NCI-H446 (cell line): ENCODE data around the gene SSR1.
A peak's percentile ranks its signal among the peaks of the same experiment; 100 is the strongest.

Experiments used
- DNase-seq, 2 experiments: peaks; one replicate each; lab custom pipeline; 2025; lab: John Stamatoyannopoulos, UW

SSR1 gene

DNA sequence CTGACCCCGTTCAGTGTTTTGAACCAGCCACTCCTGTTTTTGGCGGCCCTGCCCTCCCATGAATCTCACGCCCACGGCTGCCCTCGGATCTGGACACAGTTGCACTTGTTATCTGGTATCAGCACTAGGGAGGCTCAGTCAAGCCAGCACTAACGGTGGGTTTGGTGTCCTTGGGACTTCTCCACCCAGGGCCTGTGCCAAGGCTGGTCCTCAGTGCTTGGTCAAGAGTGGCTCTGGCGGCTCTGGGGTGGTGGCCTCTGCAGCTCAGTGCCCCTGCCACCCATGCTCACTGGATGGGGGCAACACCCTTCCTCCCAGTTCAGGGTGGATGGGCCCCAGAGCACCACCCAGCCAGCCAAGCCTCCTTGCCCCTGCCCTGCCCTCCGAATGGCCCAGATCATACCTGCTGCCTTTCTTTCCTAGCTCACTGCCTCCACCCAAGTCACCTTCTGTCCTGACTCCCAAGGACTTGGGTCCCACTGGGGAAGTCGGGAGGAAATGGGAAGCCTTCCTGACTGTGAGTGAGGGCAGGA lies 54.7 kb downstream of the SSR1 start:
- no peak for DNase-seq

DNA sequence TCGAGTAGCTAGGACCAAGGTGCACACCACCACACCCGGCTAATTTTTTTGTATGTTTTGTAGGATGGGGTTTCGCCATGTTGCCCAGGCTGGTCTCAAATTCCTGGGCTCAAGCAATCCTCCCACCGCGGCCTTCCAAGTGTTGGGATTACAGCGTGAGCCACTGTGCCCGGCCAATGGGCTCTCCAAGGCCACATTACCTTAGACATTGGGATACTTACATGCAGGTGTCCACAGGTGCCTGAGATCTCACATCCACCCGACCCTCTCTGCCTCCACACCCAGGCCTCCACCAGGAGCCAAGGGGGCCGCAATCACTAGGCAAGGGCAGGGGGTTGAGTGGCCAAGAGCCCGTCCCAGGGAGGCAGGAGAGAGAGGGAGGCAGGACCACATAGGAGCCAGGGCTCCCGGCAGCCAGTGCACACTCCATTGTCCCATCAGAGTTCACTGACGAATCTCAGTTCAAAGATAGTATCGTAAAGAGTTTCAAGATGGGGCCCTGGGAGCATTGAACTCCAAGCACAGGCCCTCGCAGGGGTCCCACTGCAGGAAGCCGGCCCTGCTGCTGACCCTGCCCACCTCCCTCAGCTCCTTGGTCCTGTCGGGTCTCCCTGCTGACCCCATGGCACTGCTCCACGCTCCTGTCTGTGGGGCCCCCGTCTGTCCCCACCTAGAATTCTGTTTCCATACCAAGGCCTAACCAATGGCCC lies 55.3 kb downstream of the SSR1 start:
- DNase-seq, result no peak

DNA sequence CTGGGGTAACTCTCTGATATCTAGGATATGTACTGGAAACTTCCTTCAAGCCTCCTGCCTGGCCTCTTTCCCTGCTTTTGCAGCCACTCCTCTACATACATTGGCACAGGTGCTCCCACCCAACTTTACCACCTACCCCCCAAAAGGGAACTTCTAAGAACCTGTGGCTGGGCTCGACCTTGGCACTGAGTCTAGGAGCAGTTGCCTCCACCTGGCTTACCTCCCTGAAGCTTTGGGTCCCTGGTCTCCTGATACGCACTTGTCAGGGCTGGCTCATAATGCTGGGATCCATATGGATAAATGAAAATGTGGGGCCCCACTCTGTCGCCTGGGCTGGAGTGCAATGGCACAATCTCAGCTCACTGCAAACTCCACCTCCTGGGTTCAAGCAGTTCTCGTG lies 56.2 kb downstream of the SSR1 start:
- DNase-seq, result no peak

DNA sequence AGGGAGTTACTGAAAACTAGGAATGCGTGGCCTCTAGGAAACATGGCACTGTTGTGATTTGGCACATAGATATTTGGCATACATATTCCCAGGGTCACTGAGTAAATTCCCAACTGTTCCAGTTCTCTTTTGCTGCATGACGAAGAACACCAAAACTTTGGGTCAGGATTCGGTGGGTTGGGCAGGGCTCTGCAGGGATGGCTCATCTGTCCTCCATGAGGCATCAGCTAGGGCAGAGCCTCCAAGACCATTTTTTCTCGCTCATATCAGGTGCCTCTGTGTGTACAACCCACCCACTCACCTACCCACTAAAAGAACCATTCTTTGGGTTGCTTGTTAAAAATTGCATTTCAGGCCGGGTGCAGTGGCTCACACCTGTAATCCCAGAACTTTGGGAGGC lies 57.1 kb downstream of the SSR1 start:
- DNase-seq, result no peak

DNA sequence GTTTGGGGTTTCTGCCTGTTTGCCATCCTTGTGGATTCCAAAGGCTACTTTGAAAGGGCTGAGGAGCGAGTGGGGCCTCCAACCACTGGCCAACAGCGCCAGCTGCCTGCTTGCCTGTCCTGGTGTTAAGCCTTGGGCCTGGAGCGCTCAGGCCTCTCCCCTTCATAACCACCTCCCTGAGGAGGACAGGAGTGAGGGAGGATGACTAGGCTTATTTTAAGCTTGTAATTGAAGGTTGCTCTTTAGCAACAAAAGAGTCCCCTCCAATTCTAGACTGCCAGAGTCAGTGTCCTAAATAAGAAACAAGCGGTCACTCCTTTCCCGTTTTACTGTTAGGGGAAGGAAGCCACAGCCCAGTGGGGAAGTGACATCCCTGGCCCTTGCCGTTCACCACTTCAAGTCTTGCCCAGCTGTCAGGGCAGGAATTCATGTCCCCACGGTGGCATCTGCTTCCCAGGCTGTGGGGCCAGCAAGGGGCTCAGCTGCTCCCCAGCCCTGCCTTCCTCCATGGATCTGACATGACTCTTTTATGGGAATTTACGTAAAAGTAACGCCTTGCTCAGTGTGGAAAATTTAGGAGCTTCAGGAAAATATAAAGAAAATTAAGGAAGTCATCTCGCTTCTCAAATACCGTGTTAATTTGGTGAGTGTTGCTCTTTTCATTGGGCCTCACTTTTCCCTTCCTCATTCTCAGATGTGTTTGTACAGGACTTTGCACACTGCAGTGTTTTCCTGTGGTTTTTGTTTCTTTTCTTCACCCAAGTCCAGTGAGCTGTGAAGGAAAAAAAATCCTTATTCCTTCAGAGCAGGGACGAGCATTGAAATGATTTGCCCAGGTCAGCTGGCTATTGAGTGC lies 57.8 kb downstream of the SSR1 start:
- no peak for DNase-seq

DNA sequence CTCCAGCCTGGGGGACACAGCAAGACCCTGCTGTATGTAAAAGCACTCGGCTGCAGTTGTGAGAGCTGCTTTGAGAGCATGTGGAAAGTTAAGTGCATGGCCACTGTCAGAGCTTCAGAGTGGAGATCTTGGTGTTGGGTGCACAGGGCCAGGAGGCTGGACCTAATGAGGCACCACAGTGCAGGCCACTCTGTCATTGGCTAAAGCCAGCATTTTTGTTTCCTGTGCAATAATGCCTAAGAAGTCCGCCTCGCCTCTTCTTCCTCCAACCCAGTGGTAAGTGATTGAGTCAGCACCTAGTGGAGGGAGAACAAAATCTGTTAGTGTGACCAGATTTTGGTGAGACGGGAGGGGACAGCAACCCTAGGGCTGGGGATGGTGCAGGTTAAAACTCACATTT lies 60.6 kb downstream of the SSR1 start:
- no peak for DNase-seq

DNA sequence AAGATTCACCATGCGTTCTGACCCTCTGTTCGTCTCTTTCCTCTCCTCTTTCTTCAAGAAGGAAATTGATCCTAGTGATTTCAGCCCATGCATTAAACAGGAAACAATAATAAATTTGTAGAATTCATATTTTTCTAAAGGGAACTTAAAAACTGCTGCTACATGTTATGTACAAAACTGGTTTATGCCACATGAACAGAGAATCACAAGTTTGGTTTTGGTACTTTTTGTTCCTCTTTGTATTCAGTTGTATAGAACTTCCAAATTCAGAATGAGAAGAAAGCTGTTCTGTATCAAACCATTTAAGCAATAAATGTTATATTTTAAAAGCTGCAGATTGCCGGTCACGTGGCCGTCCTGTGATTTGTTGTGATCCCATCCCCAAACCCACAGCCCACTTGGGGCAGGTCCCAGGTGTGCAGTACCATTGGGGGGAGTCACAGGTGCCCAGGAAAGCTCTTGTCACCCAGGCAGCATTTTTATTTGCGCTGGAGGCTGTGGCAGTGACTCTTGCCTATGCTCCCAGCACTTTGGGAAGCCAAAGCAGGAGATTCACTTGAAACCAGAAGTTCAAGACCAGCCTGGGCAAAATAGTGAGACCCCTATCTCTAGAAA lies 61.2 kb downstream of the SSR1 start:
- DNase-seq, result no peak

DNA sequence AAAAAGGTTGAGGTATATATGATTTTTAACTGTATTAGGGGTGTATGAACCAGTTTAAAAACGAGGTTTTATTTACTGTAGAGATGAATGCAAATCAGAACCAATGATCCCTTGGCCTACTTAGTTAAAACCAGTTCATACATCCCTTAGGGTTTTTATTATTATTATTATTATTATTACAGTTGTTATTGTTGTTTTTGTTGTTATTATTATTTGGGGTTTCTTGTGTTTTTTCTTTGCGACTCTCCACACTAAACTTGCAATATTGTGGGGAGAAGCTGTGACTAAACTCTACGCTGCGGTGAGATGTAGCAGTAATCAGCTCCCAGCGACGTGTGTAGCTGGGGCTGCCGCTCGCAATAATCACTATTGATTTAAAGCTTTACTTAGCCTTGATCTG lies 62.2 kb downstream of the SSR1 start:
- no peak for DNase-seq

DNA sequence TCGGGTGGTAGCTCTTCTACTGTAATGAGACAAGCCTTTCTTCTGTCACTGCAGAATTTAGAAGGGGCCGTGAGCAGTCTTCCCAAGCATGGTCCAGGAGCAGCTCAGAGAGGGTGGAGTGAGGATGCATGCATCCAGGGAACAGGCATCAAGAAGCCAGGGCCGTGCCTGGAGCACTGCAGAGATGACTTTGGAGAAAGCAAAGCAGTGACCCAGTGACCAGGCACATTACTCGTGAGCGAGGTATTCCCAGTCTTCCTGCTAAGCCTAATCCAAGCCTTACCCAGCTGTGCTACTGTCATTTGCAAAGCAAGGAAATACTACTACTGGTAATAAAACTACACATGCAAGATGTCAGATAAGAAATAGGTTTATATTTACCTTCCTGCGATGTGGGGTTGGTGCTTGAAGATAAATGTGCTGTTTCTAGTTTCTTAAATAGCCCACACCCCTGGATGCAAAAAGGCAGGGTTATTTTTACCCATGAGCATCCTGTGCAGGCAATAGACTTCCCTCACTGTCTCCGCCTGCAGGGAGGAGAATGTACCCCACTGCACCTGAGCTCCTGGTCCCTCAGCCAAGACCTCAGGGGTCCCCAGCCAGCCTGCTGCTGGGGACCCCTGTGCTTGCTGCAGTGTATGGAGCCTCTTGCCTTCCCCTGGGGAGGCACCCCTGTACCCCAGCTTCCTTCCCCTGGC lies 62.9 kb downstream of the SSR1 start:
- DNase-seq, result no peak

DNA sequence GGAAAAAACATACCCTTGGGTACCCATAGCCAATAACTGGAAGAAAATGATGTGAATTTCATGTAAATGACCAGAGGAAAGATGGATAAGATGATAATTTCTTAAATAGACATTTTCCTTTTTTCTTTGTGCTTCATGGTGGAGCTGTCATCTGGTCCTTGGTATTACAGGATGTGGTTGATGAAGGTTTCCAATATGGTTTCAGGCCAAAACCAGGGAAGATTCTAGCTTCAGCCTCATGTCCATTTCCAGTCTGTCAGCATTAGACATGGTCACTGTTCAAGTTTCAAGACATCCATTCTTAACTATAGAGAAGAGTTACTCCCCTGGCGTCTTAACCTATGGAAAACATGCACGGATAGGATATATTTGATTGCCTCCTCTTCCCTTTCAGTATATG lies 63.6 kb downstream of the SSR1 start:
- no peak for DNase-seq

DNA sequence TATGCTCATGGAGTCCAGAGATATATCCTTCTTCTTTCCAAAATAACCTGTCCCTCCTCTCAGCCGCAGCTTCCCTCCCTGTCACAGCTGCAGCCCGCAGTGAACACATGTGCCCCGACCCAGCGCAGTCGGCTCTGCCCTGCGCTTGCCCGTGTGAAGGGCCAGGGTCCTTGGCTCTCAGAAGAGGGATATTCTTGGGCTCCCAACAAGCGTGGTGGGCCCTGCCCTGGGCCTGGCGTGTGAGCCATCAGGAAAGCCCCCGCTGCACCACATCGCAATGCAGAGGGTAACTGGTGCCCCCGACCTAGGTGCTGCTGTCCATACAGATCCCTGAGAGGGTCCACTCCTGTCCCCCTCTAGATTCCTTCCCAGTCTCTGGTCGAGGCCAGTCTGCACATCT lies 65.2 kb downstream of the SSR1 start:
- no peak for DNase-seq

DNA sequence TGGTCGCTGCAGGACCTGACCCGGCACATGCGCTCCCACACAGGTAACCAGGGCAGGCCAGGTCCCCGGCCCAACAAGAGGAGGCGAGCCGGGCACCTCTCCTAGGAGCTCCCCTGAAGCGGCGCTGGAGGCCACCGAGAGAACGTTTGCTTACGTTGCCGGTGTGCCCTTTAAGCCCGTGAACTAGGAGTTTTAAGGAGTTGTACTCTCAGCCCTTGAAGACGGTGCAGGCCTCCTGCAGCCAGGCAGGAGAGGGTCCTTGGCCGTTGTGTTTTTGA lies 65.9 kb downstream of the SSR1 start:
- DNase-seq, result no peak

DNA sequence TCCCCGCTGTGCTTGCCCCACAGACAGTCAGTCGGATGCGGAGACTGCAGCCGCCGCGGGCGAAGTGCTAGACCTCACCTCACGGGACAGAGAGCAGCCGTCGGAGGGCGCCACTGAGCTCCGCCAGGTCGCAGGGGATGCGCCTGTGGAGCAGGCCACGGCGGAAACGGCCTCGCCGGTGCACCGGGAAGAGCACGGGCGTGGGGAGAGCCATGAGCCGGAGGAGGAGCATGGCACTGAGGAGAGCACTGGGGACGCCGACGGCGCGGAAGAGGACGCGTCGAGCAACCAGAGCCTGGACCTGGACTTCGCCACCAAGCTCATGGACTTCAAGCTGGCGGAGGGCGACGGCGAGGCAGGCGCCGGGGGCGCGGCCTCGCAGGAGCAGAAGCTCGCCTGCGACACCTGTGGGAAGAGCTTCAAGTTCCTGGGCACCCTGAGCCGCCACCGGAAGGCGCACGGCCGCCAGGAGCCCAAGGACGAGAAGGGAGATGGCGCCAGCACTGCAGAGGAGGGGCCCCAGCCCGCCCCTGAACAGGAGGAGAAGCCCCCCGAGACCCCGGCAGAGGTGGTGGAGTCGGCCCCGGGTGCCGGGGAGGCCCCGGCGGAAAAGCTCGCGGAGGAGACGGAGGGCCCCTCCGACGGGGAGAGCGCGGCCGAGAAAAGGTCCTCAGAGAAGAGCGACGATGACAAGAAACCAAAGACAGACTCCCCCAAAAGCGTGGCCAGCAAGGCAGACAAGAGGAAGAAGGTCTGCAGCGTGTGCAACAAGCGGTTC lies 66.4 kb downstream of the SSR1 start:
- no peak for DNase-seq

DNA sequence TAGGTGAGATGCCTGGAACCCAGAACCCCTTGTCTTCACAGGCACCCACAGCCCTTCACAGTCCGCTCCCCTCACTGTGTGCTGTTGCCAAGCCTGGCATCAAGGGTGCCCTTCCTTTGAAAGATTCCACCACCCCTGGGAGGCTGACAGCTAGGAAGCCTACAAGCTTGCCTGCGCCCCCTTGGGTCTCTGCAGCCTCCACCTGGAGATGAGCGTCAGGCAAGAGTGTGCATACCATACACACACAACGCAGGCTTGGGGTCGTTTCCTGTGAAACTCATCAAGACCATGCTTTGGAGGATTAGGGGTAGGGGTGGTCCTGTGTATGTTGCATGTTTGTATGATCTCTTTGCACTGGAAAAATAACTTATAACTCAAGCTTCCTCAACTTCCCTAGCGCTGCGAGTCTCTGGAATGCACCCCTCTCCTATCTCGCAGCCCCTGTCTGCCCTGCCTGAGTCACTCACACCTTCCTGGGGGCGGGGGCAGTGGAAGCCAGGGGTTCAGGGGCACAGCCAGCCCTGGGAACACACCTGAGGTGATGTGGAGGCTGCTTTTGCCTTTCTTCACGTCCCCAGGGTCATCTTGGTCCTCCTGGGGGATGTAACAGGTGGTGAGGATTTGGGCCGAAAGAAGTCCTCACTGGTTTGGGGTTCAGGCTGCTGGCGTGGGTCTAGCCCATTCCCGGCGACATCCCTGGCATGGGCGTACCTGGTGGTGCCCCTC lies 67.2 kb downstream of the SSR1 start:
- no peak for DNase-seq

DNA sequence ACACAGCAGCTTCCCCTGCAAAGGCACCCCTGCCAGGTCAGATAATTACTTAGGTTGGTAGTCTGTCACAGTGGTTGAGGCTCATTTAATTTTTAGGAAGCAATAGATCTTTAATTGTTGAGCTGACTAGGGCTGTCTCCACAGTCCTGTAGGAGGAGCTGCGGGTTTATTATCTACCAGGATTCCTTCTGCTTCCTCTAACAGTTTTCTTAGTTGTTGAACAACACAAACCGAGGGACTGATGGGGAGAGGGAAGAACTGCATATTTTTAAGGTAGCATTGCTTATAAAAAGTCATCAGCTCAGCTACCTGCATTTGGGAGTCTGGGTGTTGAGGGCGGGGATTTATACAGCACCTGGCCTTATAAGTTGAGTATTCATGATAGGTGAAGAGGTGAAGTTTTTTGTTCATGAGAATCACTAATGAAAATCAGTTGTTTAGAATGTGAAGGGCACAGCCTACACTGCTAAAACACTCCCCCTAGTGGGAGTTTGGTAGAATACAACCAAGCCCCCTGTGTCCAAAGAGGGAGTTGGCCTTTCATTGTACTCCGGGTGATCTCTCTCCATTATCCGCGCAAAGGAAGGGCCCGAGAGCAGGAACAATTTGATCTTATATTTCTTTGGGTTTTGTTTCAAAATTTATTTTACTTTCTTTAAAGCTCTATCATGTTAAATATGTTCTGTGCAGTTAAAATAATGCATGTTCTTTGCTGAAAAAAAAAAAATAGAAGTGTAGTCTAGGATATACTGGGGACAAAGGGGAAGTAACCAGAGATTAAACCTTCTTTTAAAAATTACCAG lies 69.6 kb downstream of the SSR1 start:
- DNase-seq, result peak; percentile 30 to 73

DNA sequence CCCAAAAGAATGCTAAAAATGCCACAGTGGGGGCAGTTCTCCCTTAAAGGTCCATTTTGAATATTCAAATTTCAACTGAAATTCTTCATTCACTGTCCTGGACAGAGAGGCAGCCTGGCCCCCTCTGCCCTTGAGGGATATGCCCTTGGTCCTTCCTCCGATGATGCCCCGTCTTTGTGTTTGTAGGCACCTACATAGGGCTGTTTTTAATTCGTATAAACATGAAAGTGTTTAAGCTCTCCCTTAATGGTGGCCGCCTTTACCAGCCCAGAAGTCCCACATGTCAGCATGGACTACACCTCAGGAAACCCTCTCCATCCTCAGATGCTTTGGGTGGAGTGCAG lies 70.2 kb downstream of the SSR1 start:
- DNase-seq, result no peak

DNA sequence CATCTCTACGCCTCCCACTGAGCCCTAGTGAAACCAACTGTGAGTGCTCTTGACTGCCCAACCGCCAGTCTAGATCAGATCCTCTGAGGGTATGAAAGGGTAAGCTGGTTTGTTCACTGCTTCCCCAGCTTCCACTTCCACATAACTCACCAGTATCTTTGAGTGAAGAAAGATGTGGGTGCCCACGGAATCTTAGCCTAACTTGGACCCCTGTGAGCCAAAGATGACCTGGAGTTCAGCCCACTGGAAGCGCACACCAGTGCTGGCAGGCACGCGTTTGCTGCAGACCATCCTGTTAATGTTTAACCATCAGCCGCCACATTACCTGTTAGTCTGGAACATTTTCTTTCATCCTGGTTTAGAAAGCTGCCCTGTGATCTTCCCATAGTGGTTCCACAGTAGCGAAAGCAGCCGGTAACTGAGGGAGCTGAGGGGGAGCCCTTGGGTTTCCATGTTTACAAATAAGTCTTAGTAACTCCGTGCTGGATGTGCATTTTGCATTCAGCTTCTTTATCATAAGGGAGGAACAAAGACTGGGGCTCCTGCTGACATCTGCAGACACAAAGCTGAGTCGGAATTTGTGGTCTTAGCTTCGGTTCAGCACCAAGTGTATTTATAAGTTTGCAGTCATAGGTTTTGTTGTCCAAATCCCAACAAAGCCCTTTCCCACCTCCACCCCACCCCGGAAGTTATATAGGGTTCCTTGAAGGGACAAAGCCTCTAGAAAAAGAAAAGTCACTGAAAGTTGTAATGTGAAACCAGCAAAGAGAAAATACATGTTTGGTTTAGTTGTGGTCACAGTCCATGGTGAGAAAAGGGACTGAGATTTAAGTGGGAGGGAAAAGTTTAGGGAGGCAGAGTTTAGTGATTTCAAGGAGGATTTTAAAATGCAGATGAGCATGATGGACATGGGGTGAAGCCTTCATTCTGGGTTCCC lies 71.0 kb downstream of the SSR1 start:
- no peak for DNase-seq

DNA sequence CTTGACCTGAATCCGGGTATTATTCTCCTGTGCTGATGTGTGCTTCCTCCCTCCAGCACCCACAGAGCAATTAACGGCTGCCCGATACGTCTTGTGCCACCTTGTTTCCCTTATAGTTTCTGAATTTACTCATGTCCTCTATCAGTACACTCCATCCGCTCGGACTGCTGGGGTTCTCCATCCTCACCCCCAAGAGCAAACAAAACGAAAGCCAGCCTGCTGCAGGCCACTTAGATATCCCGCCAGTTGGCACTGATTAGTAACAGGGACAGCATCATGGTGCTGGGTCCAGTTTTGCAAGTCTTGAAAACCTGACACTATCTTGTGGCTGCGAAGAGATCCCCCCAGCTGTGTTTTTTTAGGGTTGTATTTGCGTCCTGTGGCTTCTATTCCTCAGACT lies 71.8 kb downstream of the SSR1 start:
- DNase-seq, result no peak

DNA sequence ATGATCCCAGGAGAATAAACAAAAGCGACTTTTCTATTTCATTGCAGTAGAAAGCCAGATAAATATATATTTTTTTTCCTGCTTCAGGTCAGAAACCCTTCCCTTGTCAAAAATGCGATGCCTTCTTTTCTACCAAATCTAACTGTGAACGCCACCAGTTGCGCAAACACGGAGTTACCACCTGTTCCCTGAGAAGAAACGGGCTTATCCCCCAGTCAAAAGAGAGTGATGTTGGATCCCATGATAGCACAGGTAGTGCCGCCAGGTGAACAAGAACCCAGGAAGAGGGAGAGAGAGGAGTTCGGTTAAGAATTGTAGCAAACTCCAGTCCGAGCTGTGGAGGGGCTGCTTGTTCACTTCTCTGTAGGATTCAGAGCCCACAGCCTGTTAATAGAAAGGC lies 72.6 kb downstream of the SSR1 start:
- no peak for DNase-seq
